Stimulated activated CD8-positive, alpha-beta memory T cell treated with anti-CD3 and anti-CD28 coated beads, Interleukin-15, amount 100 ng/mL, for 1 hour (primary cell): ENCODE measurements around the gene LRRC61.
"Not testable (repeated sequence)": the region's sequence is repeated elsewhere in the genome, so short reads cannot be mapped to it uniquely, and the experiment has no call there.

Source experiments
- DNase-seq: peaks from one replicate; pipeline ENCODE4 v3.0.0-alpha.2; 2020; ENCODE audit warnings: low read depth

LRRC61 gene

GRCh38 chr7:150383710-150384397, 60.7 kb downstream of the LRRC61 start:
- DNase-seq: no peak

- no peak for DNase-seq
Observed at GRCh38 chr7:150384406-150385301, 61.5 kb downstream of the LRRC61 start.

GRCh38 chr7:150385302-150385723, 62.2 kb downstream of the LRRC61 start:
- no peak for DNase-seq

- DNase-seq: not testable (repeated sequence)
Observed at GRCh38 chr7:150385884-150386283, 62.7 kb downstream of the LRRC61 start.
